Embryonic facial prominence (tissue), 1 donor: ENCODE results near the gene CCRL2.
"Not testable (repeated sequence)": the region's sequence is repeated elsewhere in the genome, so short reads cannot be mapped to it uniquely, and the experiment has no call there.

Source experiments
- DNase-seq: peaks from one replicate; pipeline ENCODE4 v3.0.0-alpha.2; 2016; ENCODE audit errors: extremely low spot score

CCRL2 gene

GRCh38 chr3:46380471-46381221 lies 26.4 kb upstream of the CCRL2 start:
- no peak for DNase-seq

GRCh38 chr3:46381625-46382024 lies 25.4 kb upstream of the CCRL2 start:
- DNase-seq: no peak

- DNase-seq: no peak
Observed at GRCh38 chr3:46383211-46383950, 23.7 kb upstream of the CCRL2 start.

- DNase-seq: no peak
Observed at GRCh38 chr3:46383951-46384330, 23.1 kb upstream of the CCRL2 start.

GRCh38 chr3:46386205-46386604 lies 20.9 kb upstream of the CCRL2 start:
- DNase-seq: no peak

GRCh38 chr3:46388847-46389246 lies 18.2 kb upstream of the CCRL2 start:
- DNase-seq: not testable (repeated sequence)

- DNase-seq: no peak
Observed at GRCh38 chr3:46389306-46389705, 17.8 kb upstream of the CCRL2 start.

GRCh38 chr3:46391526-46391925 lies 15.5 kb upstream of the CCRL2 start:
- DNase-seq: not testable (repeated sequence)

- no peak for DNase-seq
Observed at GRCh38 chr3:46393011-46393410, 14.0 kb upstream of the CCRL2 start.

GRCh38 chr3:46393554-46394434 lies 13.3 kb upstream of the CCRL2 start:
- DNase-seq: no peak

- DNase-seq: no peak
Observed at GRCh38 chr3:46395210-46395661, 11.8 kb upstream of the CCRL2 start.

GRCh38 chr3:46395766-46396530 lies 11.1 kb upstream of the CCRL2 start:
- no peak for DNase-seq

- DNase-seq: no peak
Observed at GRCh38 chr3:46397111-46397510, 9.9 kb upstream of the CCRL2 start.

GRCh38 chr3:46398186-46398955 lies 8.7 kb upstream of the CCRL2 start:
- DNase-seq: no peak

GRCh38 chr3:46399098-46399497 lies 8.0 kb upstream of the CCRL2 start:
- no peak for DNase-seq

GRCh38 chr3:46399557-46399956 lies 7.5 kb upstream of the CCRL2 start:
- DNase-seq: no peak

GRCh38 chr3:46400000-46400734 lies 6.9 kb upstream of the CCRL2 start:
- no peak for DNase-seq

- DNase-seq: no peak
Observed at GRCh38 chr3:46400846-46401245, 6.2 kb upstream of the CCRL2 start.

GRCh38 chr3:46401579-46401978 lies 5.5 kb upstream of the CCRL2 start:
- DNase-seq: no peak

GRCh38 chr3:46402902-46403301 lies 4.2 kb upstream of the CCRL2 start:
- DNase-seq: not testable (repeated sequence)
